Subcutaneous adipose tissue (tissue), 4 donors: ENCODE results near the gene CRTC1. TPM values are rescaled to one million over a fixed set of nuclear protein-coding genes. Genes with fewer than 3 reads are reported as not detected.

Experiments used
- total RNA-seq, 4 donors: library from RNA; depleted of rRNA; stranded (reverse); fragments of >200 nt; gene quantifications; one replicate each; pipeline ENCODE4 v1.1.0, GENCODE V29; 2016
- TF ChIP-seq, protein P1 (sequence below): fragments of 450-650 bp; IDR thresholded peaks from one replicate; pipeline ENCODE4 v1.5.1; 2016; ENCODE audit warnings: low read depth, mild to moderate bottlenecking, control low read depth, antibody characterized with exemption, moderate library complexity

The CRTC1 gene
- total RNA-seq, 4 donors from 2014 or later, result 2.0 to 8.3 (median 3.9) TPM

DNA sequence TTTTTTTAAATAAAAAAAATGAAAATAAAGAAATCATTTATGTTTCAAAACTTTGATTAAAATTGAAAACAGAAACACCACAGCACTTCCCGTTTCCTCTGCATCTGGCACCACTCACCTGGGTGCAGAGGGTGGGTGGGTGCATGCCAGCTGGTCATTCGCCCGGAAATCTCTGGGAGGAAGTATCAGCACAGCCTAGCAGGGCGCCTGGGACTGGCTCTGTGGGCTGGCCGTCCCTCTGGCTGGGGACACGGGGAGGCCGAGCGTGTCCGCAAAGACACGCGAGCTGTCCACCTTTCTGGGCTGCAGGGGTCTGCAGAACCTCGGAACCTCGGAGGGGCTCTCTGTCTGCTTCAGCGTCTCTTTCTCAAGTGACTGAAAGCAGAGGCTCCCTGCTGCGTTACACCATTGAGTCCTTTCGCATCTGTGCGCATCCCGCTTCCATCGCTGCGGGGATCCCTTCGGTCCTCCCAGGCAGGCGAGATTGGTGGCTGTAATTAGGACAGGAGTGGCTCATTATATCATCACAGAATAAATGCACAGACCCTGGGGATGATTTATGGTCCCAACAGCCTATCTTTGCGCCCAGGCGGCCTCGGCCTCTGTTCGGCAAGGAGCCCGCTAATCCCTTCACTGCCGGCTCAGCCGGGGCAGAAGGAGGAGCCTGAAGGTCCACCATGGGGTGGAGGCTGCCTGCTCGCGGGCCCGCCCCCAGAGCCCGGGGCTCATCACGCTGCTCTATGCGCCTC lies 17.2 kb downstream of the CRTC1 start:
- TF ChIP-seq, protein P1, sequence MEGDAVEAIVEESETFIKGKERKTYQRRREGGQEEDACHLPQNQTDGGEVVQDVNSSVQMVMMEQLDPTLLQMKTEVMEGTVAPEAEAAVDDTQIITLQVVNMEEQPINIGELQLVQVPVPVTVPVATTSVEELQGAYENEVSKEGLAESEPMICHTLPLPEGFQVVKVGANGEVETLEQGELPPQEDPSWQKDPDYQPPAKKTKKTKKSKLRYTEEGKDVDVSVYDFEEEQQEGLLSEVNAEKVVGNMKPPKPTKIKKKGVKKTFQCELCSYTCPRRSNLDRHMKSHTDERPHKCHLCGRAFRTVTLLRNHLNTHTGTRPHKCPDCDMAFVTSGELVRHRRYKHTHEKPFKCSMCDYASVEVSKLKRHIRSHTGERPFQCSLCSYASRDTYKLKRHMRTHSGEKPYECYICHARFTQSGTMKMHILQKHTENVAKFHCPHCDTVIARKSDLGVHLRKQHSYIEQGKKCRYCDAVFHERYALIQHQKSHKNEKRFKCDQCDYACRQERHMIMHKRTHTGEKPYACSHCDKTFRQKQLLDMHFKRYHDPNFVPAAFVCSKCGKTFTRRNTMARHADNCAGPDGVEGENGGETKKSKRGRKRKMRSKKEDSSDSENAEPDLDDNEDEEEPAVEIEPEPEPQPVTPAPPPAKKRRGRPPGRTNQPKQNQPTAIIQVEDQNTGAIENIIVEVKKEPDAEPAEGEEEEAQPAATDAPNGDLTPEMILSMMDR, result no peak

- TF ChIP-seq, protein P1, result no peak
These were observed 17.7 kb downstream of the CRTC1 start for GRCh38 chr19:18701250-18701608.

DNA sequence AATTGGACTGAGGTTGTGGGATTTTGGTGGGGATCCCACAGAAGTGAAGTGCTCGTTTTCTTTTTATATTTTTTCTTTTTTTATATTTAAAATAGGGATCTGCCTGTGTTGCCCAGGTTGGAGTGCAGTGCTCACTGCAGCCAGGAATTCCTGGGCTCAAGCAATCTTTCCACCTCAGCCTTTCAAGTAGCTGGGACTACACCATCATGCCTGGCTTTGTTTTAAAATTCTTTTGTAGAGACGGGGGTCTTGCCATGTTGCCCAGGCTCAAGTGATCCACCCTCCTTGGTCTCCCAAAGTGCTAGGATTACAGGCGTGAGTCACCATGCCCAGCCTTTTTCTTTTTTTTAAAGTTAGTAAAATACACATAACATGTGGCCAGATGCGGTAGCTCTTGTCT lies 20.6 kb downstream of the CRTC1 start:
- TF ChIP-seq, protein P1, result no peak

DNA sequence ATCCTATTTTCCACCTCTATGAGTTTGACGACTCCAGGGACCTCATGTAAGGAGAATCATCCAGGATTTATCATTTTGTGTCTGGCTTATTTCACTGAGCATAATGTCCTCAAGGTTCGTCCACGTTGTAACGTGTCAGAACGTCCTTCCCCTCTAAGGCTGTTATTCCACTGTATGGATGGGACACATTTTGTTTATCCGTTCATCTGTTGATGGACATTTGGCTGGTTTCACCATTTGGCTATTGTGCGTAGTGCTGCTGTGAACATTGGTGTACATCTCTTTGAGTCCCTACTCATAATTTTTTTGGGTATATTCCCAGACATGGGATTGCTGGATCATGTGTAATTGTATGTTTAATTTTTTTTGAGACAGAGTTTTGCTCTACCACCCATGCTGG lies 21.5 kb downstream of the CRTC1 start:
- TF ChIP-seq, protein P1, result no peak

GRCh38 chr19:18708452-18709231 lies 25.2 kb downstream of the CRTC1 start:
- TF ChIP-seq, protein P1, result no peak

DNA sequence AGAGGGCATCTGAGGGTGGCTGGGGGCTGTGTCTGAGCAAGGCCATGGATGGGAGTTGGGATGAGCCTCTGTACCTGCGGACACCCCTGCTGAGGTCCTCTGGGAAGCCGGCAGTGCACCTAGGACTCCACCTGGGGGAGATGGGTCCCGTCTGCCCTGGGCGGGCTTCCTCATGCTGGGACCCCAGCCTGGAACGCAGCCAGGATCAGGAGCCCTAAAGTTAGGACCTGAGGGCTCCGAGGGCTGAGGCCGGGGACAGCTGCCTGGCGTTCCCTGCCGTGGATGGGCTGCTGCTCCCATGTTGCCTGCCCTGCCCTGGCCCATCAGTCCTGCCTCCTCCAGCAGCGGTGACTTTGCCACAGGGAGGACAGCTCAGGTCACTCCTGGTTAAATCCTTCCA lies 26.1 kb downstream of the CRTC1 start:
- TF ChIP-seq, protein P1, result no peak

GRCh38 chr19:18710186-18710585 lies 26.7 kb downstream of the CRTC1 start:
- TF ChIP-seq, protein P1, result no peak
